ENCODE results near the gene TNFRSF14. TPM values are rescaled to one million over a fixed set of nuclear protein-coding genes. Genes with fewer than 3 reads are reported as not detected.

The TNFRSF14 gene
- total RNA-seq, 1 experiment from 2014 or later: 0.57 TPM

DNA sequence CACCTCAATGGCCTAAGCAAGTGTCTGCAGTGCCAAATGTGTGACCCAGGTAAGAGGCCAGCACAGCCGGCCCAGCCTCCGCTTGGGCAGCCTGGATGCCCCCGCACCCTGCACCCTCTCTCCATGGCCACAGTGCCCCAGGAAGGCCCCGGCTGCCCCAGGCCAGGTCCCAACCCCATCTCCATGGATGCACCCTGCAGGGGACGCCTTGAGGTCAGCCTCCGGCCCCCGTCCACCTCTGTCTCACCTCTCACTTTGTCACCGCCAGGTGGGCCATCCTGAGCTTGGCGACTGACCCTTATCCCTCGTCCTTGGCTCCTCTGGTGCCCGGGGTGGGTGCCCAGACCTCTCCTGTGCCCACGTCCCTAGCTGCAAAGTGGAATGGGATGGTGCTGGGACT is 2.2 kb downstream of the TNFRSF14 start:
- H3K14ac ChIP-seq (ENCODE audit: insufficient read depth, low read length): no peak overlapping the region
- H2AK5ac ChIP-seq (ENCODE audit: insufficient read length, low read length): no peak overlapping the region
- no peaks in the 10 kb centered on the region for H3K79me1 ChIP-seq (ENCODE audit: insufficient read depth, low read depth, low read length, poor library complexity, severe bottlenecking)
- WGBS (ENCODE audit: extremely low coverage, insufficient read length, low lambda C conversion rate): no CpG with 5 or more reads among the region's 12 CpGs
- H4K91ac ChIP-seq (ENCODE audit: insufficient read length, low read depth, low read length): no peak overlapping the region
- no peak overlapping the region for H4K8ac ChIP-seq (replicated peaks; ENCODE audit: insufficient read length, low read depth, low read length)
- no peaks in the 10 kb centered on the region for H3K23me2 ChIP-seq (ENCODE audit: insufficient read length, low read depth, low read length, poor library complexity, severe bottlenecking)
- no peak overlapping the region for H2BK20ac ChIP-seq (ENCODE audit: low read depth, low read length, poor library complexity, severe bottlenecking)
- no peak overlapping the region for H3T11ph ChIP-seq (ENCODE audit: low read length)
- no peak overlapping the region for H3K23ac ChIP-seq (ENCODE audit: insufficient read length, low read depth, low read length)
- no peaks in the 10 kb centered on the region for H3K4me1 ChIP-seq (ENCODE audit: insufficient read depth, low read length)
- no peak overlapping the region for H3K4me3 Mint-ChIP-seq
- H3K4me1 Mint-ChIP-seq: peaks cover 9 to 10% of the 10 kb centered on the region in 2 experiments
- DNase-seq: no peak
- no peak overlapping the region for H3K4ac ChIP-seq (ENCODE audit: low read depth, low read length)
- H3K79me2 ChIP-seq (ENCODE audit: insufficient read depth, low read length): no peaks in the 10 kb centered on the region
- H2BK5ac ChIP-seq (ENCODE audit: insufficient read length, low read length): no peak overlapping the region
- no peaks in the 10 kb centered on the region for H3K36me3 Mint-ChIP-seq (ENCODE audit: insufficient read depth in 1 of 3, low read depth in 3 of 3)
- H3K27me3 ChIP-seq (ENCODE audit: insufficient read depth, low read length): no peaks in the 10 kb centered on the region
- TF ChIP-seq, protein P1, sequence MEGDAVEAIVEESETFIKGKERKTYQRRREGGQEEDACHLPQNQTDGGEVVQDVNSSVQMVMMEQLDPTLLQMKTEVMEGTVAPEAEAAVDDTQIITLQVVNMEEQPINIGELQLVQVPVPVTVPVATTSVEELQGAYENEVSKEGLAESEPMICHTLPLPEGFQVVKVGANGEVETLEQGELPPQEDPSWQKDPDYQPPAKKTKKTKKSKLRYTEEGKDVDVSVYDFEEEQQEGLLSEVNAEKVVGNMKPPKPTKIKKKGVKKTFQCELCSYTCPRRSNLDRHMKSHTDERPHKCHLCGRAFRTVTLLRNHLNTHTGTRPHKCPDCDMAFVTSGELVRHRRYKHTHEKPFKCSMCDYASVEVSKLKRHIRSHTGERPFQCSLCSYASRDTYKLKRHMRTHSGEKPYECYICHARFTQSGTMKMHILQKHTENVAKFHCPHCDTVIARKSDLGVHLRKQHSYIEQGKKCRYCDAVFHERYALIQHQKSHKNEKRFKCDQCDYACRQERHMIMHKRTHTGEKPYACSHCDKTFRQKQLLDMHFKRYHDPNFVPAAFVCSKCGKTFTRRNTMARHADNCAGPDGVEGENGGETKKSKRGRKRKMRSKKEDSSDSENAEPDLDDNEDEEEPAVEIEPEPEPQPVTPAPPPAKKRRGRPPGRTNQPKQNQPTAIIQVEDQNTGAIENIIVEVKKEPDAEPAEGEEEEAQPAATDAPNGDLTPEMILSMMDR (conservative IDR thresholded peaks at IDR 0.05): no peak
- no peak overlapping the region for H4K5ac ChIP-seq (ENCODE audit: insufficient read length, low read depth, low read length)
- no peaks in the 10 kb centered on the region for H4K20me1 ChIP-seq (ENCODE audit: control insufficient read depth, insufficient read depth, insufficient read length)
- no peak overlapping the region for H3K18ac ChIP-seq (ENCODE audit: insufficient read length, low read depth, low read length)
- H3K27ac ChIP-seq (ENCODE audit: insufficient read length, low read depth, low read length): no peak overlapping the region
- H3K27ac Mint-ChIP-seq: no peak overlapping the region
- H3K9ac ChIP-seq (ENCODE audit: extremely low read depth, insufficient read length, low read length): no peak overlapping the region
- H2AFZ ChIP-seq (ENCODE audit: low read length): no peak overlapping the region
- H2BK12ac ChIP-seq (ENCODE audit: insufficient read length, low read depth, low read length): no peak overlapping the region
- no peak overlapping the region for H3K56ac ChIP-seq (ENCODE audit: insufficient read length, low read depth, low read length)
- H3K27me3 Mint-ChIP-seq (ENCODE audit: low read depth): peaks cover 2% of the 10 kb centered on the region; the same call in 1 of the 2 replicates
- H3K4me2 ChIP-seq (ENCODE audit: insufficient read depth, insufficient read length, low read length): no peak overlapping the region
- no peaks in the 10 kb centered on the region for H3K9me3 ChIP-seq (ENCODE audit: control insufficient read depth, low read depth, low read length)
- no peak overlapping the region for H2BK15ac ChIP-seq (ENCODE audit: low read depth, low read length)
- H3K9me3 Mint-ChIP-seq: no peaks in the 10 kb centered on the region; a peak in 1 of 5 replicates
- H2BK120ac ChIP-seq (ENCODE audit: low read depth, low read length, poor library complexity, severe bottlenecking): no peak overlapping the region
